SK-N-SH (cell line): Measurements from ENCODE around the gene HAUS5.

Source experiments
- EP300 ChIP-seq, 2 experiments: IDR thresholded peaks; 2 replicates each; pipeline versions ENCODE4 v1.4.0 to v1.6.1; 2012; ENCODE audit warnings: borderline replicate concordance in 1 of 2, low read depth in 1 of 2, low read length in 1 of 2
- TF ChIP-seq, protein P1 (sequence below): fragments of 200-600 bp; sonication (generic); IDR thresholded peaks from 2 replicates; pipeline ENCODE4 v1.6.1; 2017; ENCODE audit warnings: antibody characterized with exemption, mild to moderate bottlenecking, moderate library complexity

DNA sequence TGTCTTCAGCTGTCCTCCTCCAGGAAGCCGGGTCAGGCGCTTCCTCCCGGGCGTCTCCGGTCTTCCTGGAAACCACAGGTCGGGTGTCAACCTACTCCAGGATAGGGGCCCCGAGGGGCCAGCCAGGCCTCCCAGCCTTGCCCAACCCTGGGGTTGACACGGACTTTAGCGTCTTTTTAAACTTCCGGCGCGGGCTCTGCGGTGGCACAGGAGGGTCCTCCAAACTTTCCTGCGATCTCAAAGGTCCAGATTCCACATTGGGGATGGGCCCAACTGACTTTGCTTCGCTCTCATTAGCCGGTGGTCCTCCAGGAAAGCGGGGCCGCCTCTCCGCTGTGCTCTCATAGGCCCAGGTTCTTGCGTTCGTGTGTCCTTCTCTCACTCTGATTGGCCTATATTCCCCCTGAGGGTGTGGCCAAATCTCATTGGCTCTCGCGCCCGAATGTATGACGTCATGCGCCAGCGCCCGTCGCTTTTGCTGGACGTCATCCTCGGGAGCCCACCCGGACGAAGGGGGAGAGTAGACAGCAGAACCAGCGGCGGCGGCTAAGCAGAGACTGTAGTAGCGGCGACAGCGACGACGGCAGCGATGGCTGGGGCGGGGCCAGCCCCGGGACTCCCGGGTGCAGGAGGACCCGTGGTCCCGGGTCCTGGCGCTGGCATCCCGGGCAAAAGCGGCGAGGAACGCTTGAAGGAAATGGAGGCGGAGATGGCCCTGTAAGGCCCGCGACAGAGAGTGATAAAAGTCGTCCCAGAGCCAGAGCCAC, 16.2 kb downstream of the HAUS5 start, which contains the start of gene RBM42:
- TF ChIP-seq, protein P1, sequence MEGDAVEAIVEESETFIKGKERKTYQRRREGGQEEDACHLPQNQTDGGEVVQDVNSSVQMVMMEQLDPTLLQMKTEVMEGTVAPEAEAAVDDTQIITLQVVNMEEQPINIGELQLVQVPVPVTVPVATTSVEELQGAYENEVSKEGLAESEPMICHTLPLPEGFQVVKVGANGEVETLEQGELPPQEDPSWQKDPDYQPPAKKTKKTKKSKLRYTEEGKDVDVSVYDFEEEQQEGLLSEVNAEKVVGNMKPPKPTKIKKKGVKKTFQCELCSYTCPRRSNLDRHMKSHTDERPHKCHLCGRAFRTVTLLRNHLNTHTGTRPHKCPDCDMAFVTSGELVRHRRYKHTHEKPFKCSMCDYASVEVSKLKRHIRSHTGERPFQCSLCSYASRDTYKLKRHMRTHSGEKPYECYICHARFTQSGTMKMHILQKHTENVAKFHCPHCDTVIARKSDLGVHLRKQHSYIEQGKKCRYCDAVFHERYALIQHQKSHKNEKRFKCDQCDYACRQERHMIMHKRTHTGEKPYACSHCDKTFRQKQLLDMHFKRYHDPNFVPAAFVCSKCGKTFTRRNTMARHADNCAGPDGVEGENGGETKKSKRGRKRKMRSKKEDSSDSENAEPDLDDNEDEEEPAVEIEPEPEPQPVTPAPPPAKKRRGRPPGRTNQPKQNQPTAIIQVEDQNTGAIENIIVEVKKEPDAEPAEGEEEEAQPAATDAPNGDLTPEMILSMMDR: no peak
- no peak for TF ChIP-seq EP300 (IDR thresholded peaks at IDR 0.05; ENCODE audit: borderline replicate concordance in 1 of 2, low read depth in 1 of 2, low read length in 1 of 2)
